Activated CD8-positive, alpha-beta memory T cell treated with anti-CD3 and anti-CD28 coated beads for 4 hours (primary cell): Measurements from ENCODE around the gene ADAM8.

ENCODE experiments used
- DNase-seq, 2 donors: peaks; one replicate each; pipeline ENCODE4 v3.0.0-alpha.2; 2020; ENCODE audit warnings: low read depth in 2 of 2

The ADAM8 gene

DNA sequence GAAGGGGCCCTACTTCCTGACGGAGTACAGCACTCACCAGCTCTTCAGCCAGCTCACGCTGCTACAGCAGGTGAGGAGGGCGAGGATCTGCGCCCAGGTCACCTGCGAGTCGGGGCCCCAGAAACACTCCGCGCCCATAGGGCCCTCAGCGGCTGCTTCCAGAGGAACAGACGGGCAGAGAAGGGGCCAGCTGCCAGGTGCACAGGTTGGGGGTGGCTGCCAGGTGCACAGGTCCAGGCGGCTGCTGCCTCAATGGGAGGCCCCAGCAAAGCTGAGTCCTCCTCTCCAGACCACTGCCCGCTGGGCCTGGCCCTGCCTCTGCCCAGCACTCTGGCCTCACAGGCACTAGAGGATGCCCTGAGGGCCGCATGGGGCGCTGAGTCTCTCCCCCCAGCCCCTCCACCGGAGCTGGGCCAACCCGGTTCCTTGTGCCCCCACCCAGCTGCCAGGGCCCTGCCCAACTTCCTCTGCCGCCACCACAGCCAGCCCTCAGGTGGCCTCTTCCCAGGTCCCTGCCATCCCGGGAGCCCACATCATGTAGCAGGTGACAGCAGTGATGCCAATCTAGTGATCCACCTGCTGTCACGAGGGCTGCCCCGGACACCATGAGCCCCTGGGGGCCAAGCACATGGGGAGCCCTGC lies 63.7 kb downstream of the ADAM8 start:
- no peak for DNase-seq
